Measurements from ENCODE around the gene PPM1H. TPM values are rescaled to one million over a fixed set of nuclear protein-coding genes. Genes with fewer than 3 reads are reported as not detected.

The PPM1H gene
- total RNA-seq, 1 experiment from 2014 or later: 0.04 TPM

DNA sequence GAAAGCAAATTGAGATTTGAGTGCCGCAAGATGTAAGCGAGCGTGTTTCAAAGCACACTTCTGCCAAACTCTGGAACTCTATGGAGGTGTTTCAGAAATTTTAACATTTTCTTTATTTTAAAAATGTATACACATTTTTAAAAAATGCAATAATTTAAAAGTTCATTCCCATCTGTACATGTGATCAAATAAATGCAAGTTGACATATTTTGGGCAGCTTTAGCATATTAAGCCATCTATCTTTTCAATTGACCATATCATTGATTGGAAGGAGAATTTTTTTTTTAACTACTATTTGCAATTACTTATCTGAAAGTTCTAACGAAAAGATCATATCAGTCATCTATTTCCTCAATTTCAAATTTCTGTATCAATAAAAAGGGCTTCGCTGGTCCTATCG is 101.3 kb downstream of the PPM1H start:
- no peak overlapping the region for H3K4me3 ChIP-seq (ENCODE audit: low read depth, low read length, poor library complexity, severe bottlenecking)
- ChIA-PET POLR2A (ENCODE audit: low non-redundant PET) (no interaction called here), CTCF (no interaction called here)
- no peaks in the 10 kb centered on the region for H3K9me3 ChIP-seq (ENCODE audit: low read depth, low read length, poor library complexity, severe bottlenecking)
- no TSS peak for BruUV-seq (replicated peaks)
- H3K4me1 ChIP-seq (ENCODE audit: insufficient read depth, low read length, poor library complexity, severe bottlenecking): no peaks in the 10 kb centered on the region
- no peak for DNase-seq (ENCODE audit: low spot score)
- TF ChIP-seq, protein P1, sequence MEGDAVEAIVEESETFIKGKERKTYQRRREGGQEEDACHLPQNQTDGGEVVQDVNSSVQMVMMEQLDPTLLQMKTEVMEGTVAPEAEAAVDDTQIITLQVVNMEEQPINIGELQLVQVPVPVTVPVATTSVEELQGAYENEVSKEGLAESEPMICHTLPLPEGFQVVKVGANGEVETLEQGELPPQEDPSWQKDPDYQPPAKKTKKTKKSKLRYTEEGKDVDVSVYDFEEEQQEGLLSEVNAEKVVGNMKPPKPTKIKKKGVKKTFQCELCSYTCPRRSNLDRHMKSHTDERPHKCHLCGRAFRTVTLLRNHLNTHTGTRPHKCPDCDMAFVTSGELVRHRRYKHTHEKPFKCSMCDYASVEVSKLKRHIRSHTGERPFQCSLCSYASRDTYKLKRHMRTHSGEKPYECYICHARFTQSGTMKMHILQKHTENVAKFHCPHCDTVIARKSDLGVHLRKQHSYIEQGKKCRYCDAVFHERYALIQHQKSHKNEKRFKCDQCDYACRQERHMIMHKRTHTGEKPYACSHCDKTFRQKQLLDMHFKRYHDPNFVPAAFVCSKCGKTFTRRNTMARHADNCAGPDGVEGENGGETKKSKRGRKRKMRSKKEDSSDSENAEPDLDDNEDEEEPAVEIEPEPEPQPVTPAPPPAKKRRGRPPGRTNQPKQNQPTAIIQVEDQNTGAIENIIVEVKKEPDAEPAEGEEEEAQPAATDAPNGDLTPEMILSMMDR (conservative IDR thresholded peaks at IDR 0.05; ENCODE audit: low read depth, low read length): no peak
- no peak for TF ChIP-seq EZH2 (IDR thresholded peaks at IDR 0.05; ENCODE audit: borderline replicate concordance, low read depth, low read length, poor library complexity, severe bottlenecking)
- H3K27me3 ChIP-seq (replicated peaks; ENCODE audit: insufficient read depth, low read depth, low read length, poor library complexity): no peaks in the 10 kb centered on the region
- H3K36me3 ChIP-seq (ENCODE audit: insufficient read depth, low read length, poor library complexity, severe bottlenecking): no peaks in the 10 kb centered on the region
- intact Hi-C loops (cut with micrococcal nuclease; ENCODE audit: unreplicated experiment): no loop called here
- H3K27ac ChIP-seq (ENCODE audit: low read depth, low read length, poor library complexity, severe bottlenecking): no peak overlapping the region

DNA sequence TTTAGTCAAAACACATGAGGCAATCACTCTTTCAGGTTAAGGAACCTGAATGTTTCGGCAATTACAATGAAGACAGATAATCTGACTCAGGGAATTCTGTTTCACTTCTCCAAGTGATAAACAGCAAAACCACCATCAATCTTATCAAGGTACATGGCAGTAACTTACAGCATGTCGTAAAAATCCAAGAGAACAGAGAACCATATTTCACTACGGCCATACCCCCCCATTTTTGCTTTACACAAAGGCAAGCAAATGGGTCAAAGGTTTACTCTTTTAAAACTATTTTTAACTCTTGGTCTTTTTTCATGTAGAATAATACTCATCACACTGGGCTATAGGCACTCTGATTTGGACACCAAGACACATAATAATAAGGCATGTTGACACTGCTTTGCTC is 102.4 kb downstream of the PPM1H start:
- Histone ChIP-seq H3K4me3 (ENCODE audit: low read depth, low read length, poor library complexity, severe bottlenecking) (no peak overlapping the region), H3K36me3 (ENCODE audit: insufficient read depth, low read length, poor library complexity, severe bottlenecking) (no peaks in the 10 kb centered on the region), H3K9me3 (ENCODE audit: low read depth, low read length, poor library complexity, severe bottlenecking) (no peaks in the 10 kb centered on the region), H3K27me3 (replicated peaks; ENCODE audit: insufficient read depth, low read depth, low read length, poor library complexity) (no peaks in the 10 kb centered on the region), H3K27ac (ENCODE audit: low read depth, low read length, poor library complexity, severe bottlenecking) (no peak overlapping the region), H3K4me1 (ENCODE audit: insufficient read depth, low read length, poor library complexity, severe bottlenecking) (no peaks in the 10 kb centered on the region)
- CTCF ChIA-PET: no interaction called here
- no TSS peak for BruUV-seq (replicated peaks)
- no peak for DNase-seq (ENCODE audit: low spot score)
- TF ChIP-seq, protein P1 (conservative IDR thresholded peaks at IDR 0.05; ENCODE audit: low read depth, low read length): no peak
- TF ChIP-seq EZH2 (IDR thresholded peaks at IDR 0.05; ENCODE audit: borderline replicate concordance, low read depth, low read length, poor library complexity, severe bottlenecking): no peak
- intact Hi-C loops (cut with micrococcal nuclease; ENCODE audit: unreplicated experiment): no loop called here
- POLR2A ChIA-PET (ENCODE audit: low non-redundant PET): no interaction called here

DNA sequence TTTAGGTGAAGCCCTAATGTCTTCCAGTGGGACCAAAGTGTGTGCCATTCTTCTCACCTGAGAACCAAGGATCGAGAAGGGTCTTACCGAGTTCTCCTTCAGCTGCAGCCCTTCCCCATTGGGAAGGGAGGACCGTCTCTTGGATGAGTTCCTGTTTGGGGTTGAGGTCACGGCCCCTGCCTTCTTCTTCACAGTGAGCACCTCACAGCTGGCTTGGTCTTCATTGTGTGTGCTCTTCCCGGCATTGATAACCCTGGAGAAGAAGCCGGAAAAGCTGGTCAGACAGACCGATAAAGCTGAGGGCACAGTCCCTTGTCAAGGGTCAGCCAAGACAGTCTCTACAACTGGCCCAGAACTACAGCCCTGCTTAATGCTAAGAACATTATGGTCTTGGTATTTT is 102.9 kb downstream of the PPM1H start:
- no peaks in the 10 kb centered on the region for H3K27me3 ChIP-seq (replicated peaks; ENCODE audit: insufficient read depth, low read depth, low read length, poor library complexity)
- no peak for DNase-seq (ENCODE audit: low spot score)
- no peak overlapping the region for H3K27ac ChIP-seq (ENCODE audit: low read depth, low read length, poor library complexity, severe bottlenecking)
- CTCF ChIA-PET: no interaction called here
- H3K4me3 ChIP-seq (ENCODE audit: low read depth, low read length, poor library complexity, severe bottlenecking): no peak overlapping the region
- H3K4me1 ChIP-seq (ENCODE audit: insufficient read depth, low read length, poor library complexity, severe bottlenecking): no peaks in the 10 kb centered on the region
- no peaks in the 10 kb centered on the region for H3K36me3 ChIP-seq (ENCODE audit: insufficient read depth, low read length, poor library complexity, severe bottlenecking)
- BruUV-seq (replicated peaks): no TSS peak
- H3K9me3 ChIP-seq (ENCODE audit: low read depth, low read length, poor library complexity, severe bottlenecking): no peaks in the 10 kb centered on the region
- intact Hi-C loops (cut with micrococcal nuclease; ENCODE audit: unreplicated experiment): no loop called here
- TF ChIP-seq, protein P1 (conservative IDR thresholded peaks at IDR 0.05; ENCODE audit: low read depth, low read length): no peak
- no peak for TF ChIP-seq EZH2 (IDR thresholded peaks at IDR 0.05; ENCODE audit: borderline replicate concordance, low read depth, low read length, poor library complexity, severe bottlenecking)
- POLR2A ChIA-PET (ENCODE audit: low non-redundant PET): no interaction called here

Measured in A673 (cell line).